ENCODE results near the gene MIS18BP1. TPM values are rescaled to one million over a fixed set of nuclear protein-coding genes. Genes with fewer than 3 reads are reported as not detected.

Gene MIS18BP1
- total and polyA plus RNA-seq, 2 of the 4 experiments (the other 2 are of a cell fraction) = 10.6 to 18.6 TPM

GRCh38 chr14:45194964-45195363, 58.0 kb downstream of the MIS18BP1 start:
- H3K4me2 ChIP-seq (ENCODE audit: low read depth, low read length) = no peak overlapping the region
- no peak overlapping the region for H3K4ac ChIP-seq (ENCODE audit: low read depth, low read length)
- CTCF ChIA-PET = no interaction called here
- no peak overlapping the region for H4K91ac ChIP-seq (ENCODE audit: insufficient read depth, low read depth, low read length)
- no peak for TF ChIP-seq RAD21 (IDR thresholded peaks at IDR 0.05; ENCODE audit: low read length)
- no peak for TF ChIP-seq FOS (IDR thresholded peaks at IDR 0.05; ENCODE audit: low read depth, low read length)
- TF ChIP-seq USF2 (IDR thresholded peaks at IDR 0.05; ENCODE audit: low read depth, low read length) = no peak
- TF ChIP-seq MAZ (IDR thresholded peaks at IDR 0.05; ENCODE audit: borderline replicate concordance, low read depth, low read length) = no peak
- TF ChIP-seq ELK1 (IDR thresholded peaks at IDR 0.05; ENCODE audit: borderline replicate concordance, low read depth, low read length) = no peak
- no peak for TF ChIP-seq BHLHE40 (IDR thresholded peaks at IDR 0.05; ENCODE audit: low read depth, low read length)
- no peak for TF ChIP-seq NFE2L2 (IDR thresholded peaks at IDR 0.05; ENCODE audit: low read depth, low read length)
- no peak for TF ChIP-seq SMC3 (IDR thresholded peaks at IDR 0.05; ENCODE audit: low read depth, low read length)
- no peak for TF ChIP-seq MAFK (IDR thresholded peaks at IDR 0.05; ENCODE audit: low read depth, low read length)
- no peak for TF ChIP-seq MXI1 (IDR thresholded peaks at IDR 0.05; ENCODE audit: borderline replicate concordance, low read depth, low read length)
- no peak overlapping the region for H2BK20ac ChIP-seq (ENCODE audit: low read depth, low read length)
- H3K4me3 ChIP-seq (ENCODE audit: insufficient read depth, low read depth, low read length) = no peak overlapping the region
- no CpG with 5 or more reads among the region's 4 CpGs for WGBS, 2 experiments (ENCODE audit: extremely low coverage in 2 of 2, insufficient read length in 1 of 2)
- H3K27me3 ChIP-seq (ENCODE audit: control insufficient read depth, insufficient read depth, low read length) = no peaks in the 10 kb centered on the region
- H2AFZ ChIP-seq (replicated peaks; ENCODE audit: low read length, poor library complexity) = no peak overlapping the region
- in situ Hi-C loops (cut with MboI; ENCODE audit: low sequenced_read_pairs) (no loop called here), dilution Hi-C loops (cut with HindIII; ENCODE audit: low sequenced_read_pairs, unreplicated experiment) (no loop called here), intact Hi-C loops (cut with micrococcal nuclease) (no loop called here)
- no peaks in the 10 kb centered on the region for H3K9me1 ChIP-seq (ENCODE audit: insufficient read depth, low read length)
- H3K79me1 ChIP-seq (ENCODE audit: low read depth in 1 of 2, low read length in 2 of 2) = no peaks in the 10 kb centered on the region
- no peak overlapping the region for H2AK5ac ChIP-seq (ENCODE audit: low read depth, low read length)
- BruUV-seq (replicated peaks) = no TSS peak
- H3K27ac ChIP-seq (ENCODE audit: insufficient read depth, low read length) = no peak overlapping the region
- H3K14ac ChIP-seq (replicated peaks; ENCODE audit: low read depth, low read length) = no peak overlapping the region
- POLR2A ChIA-PET (ENCODE audit: unreplicated experiment) = no interaction called here
- ATAC-seq (ENCODE audit: low read depth) (no peak), DNase-seq (no peak)
- H4K5ac ChIP-seq (ENCODE audit: low read depth, low read length) = no peak overlapping the region
- H3K36me3 ChIP-seq (ENCODE audit: control insufficient read depth, insufficient read depth, low read length) = no peaks in the 10 kb centered on the region
- H4K20me1 ChIP-seq (ENCODE audit: insufficient read depth, low read length) = no peaks in the 10 kb centered on the region
- no peak overlapping the region for H2AK9ac ChIP-seq (replicated peaks; ENCODE audit: low read depth, low read length, poor library complexity)
- no peak overlapping the region for H3K23ac ChIP-seq (ENCODE audit: low read depth, low read length)
- no peak overlapping the region for H4K8ac ChIP-seq (ENCODE audit: low read depth in 2 of 2, low read length in 2 of 2)
- H3K9me3 ChIP-seq (ENCODE audit: control insufficient read depth, insufficient read depth, low read length) = no peaks in the 10 kb centered on the region
- H3K18ac ChIP-seq (ENCODE audit: low read depth, low read length) = no peak overlapping the region
- H3K4me1 ChIP-seq (ENCODE audit: control insufficient read depth, insufficient read depth, low read length) = no peaks in the 10 kb centered on the region; the same call in 1 of the 2 replicates
- H2BK5ac ChIP-seq (ENCODE audit: low read depth, low read length, poor library complexity, severe bottlenecking) = no peak overlapping the region
- H3K56ac ChIP-seq (ENCODE audit: extremely low read depth, insufficient read depth, low read length) = no peak overlapping the region
- no peak overlapping the region for H2BK120ac ChIP-seq (ENCODE audit: low read depth, low read length)
- H2BK15ac ChIP-seq (ENCODE audit: low read depth, low read length) = no peak overlapping the region
- no peak overlapping the region for H3K9ac ChIP-seq (ENCODE audit: low read depth, low read length)
